ENCODE measurements around the gene AK4. TPM values are rescaled to one million over a fixed set of nuclear protein-coding genes. Genes with fewer than 3 reads are reported as not detected.
A peak's percentile ranks its signal among the peaks of the same experiment; 100 is the strongest.

AK4 gene
- total RNA-seq, 6 donors from 2014 or later, result 0.44 to 7.0 (median 3.6) TPM

GRCh38 chr1:65279070-65279779 lies 131.2 kb downstream of the AK4 start:
- H3K4me3 ChIP-seq, result no peak overlapping the region

More at GRCh38 chr1:65279070-65279779, 131.2 kb downstream of the AK4 start:
- Histone ChIP-seq H3K9me3 (no peaks in the 10 kb centered on the region), H3K27me3 (no peaks in the 10 kb centered on the region), H3K4me1 (no peaks in the 10 kb centered on the region), H3K36me3 (no peaks in the 10 kb centered on the region), H3K27ac (peak overlapping the region in 2 of 4 donors; percentile 25 to 35)
- 46 to 71% methylated on average over 5 of the region's 5 CpGs for WGBS, 2 donors
- TF ChIP-seq EP300 (IDR thresholded peaks at IDR 0.05), result no peak
- no peak for TF ChIP-seq POLR2A (IDR thresholded peaks at IDR 0.05)
- TF ChIP-seq, protein P1, sequence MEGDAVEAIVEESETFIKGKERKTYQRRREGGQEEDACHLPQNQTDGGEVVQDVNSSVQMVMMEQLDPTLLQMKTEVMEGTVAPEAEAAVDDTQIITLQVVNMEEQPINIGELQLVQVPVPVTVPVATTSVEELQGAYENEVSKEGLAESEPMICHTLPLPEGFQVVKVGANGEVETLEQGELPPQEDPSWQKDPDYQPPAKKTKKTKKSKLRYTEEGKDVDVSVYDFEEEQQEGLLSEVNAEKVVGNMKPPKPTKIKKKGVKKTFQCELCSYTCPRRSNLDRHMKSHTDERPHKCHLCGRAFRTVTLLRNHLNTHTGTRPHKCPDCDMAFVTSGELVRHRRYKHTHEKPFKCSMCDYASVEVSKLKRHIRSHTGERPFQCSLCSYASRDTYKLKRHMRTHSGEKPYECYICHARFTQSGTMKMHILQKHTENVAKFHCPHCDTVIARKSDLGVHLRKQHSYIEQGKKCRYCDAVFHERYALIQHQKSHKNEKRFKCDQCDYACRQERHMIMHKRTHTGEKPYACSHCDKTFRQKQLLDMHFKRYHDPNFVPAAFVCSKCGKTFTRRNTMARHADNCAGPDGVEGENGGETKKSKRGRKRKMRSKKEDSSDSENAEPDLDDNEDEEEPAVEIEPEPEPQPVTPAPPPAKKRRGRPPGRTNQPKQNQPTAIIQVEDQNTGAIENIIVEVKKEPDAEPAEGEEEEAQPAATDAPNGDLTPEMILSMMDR (IDR thresholded peaks at IDR 0.05), result no peak
- no peak for TF ChIP-seq POLR2AphosphoS5 (IDR thresholded peaks at IDR 0.05)
- ATAC-seq (ENCODE audit: low FRiP score in 2 of 2) (no peak), DNase-seq (no peak)

Small RNA genes lying within 50 kb of the gene (small RNA-seq; reads per million reads assigned to genes)
- 0 reads per million in 4 donors for gene RPS29P7

Other genes starting within 250 kb of the AK4 start
- 100 to 1,000 TPM; 156 to 191 (median 167) TPM for gene JAK1, start 181.7 kb upstream of the AK4 start, total RNA-seq
- 1 to 10 TPM; 3.5 to 5.9 (median 5.2) TPM for gene DNAJC6, start 161.3 kb downstream of the AK4 start, total RNA-seq

Measured in upper lobe of left lung (tissue), 6 donors.